Measurements from ENCODE around the gene CINP. TPM values are rescaled to one million over a fixed set of nuclear protein-coding genes. Genes with fewer than 3 reads are reported as not detected.

Gene CINP
- total and polyA plus RNA-seq, 4 donors, result 25.1 to 34.6 (median 30.2) TPM

DNA sequence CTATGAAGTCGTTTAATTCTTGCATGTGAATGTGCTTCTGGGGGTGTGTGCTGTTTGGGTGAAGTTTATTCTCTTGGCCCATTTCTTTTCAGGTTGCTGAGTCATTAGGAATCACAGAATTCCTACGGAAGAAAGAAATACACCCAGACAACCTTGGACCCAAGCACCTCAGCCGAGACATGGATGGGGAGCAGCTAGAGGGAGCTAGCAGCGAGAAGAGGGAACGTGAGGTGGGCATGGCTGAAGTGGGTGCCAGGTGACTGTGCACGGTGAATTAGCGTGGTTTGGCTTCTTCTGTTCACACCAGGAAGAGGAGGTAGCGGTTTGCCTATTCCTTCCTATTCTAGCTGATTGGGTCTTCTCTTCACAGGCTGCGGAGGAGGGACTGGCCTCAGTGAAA lies 24.0 kb downstream of the CINP start:
- Histone ChIP-seq H3K4me1 (ENCODE audit: control insufficient read depth in 4 of 4, insufficient read depth in 4 of 4, low read length in 3 of 4) (no peaks in the 10 kb centered on the region), H3K27me3 (ENCODE audit: control insufficient read depth in 4 of 4, insufficient read depth in 4 of 4, low read length in 3 of 4) (no peaks in the 10 kb centered on the region), H3K36me3 (ENCODE audit: control insufficient read depth in 4 of 4, insufficient read depth in 3 of 4, low read depth in 1 of 4, low read length in 3 of 4) (peaks cover 8 to 35% (median 11%) of the 10 kb centered on the region in 4 donors), H3K9ac (ENCODE audit: low read depth in 1 of 2, low read length in 2 of 2) (no peak overlapping the region), H3K9me3 (ENCODE audit: control insufficient read depth in 4 of 4, low read length in 3 of 4) (no peaks in the 10 kb centered on the region), H3K27ac (ENCODE audit: low read depth in 1 of 2, low read length in 2 of 2) (no peak overlapping the region), H3K4me3 (ENCODE audit: low read depth in 1 of 3, low read length in 3 of 3) (no peak overlapping the region)
- no peak for DNase-seq (ENCODE audit: low spot score)
- 94% methylated on average over 9 of the region's 9 CpGs for WGBS
- no peak for TF ChIP-seq RAD21 (IDR thresholded peaks at IDR 0.05)
- TF ChIP-seq RXRA (IDR thresholded peaks at IDR 0.05), result no peak
- no peak for TF ChIP-seq FOXA1 (IDR thresholded peaks at IDR 0.05)
- TF ChIP-seq, protein P1, sequence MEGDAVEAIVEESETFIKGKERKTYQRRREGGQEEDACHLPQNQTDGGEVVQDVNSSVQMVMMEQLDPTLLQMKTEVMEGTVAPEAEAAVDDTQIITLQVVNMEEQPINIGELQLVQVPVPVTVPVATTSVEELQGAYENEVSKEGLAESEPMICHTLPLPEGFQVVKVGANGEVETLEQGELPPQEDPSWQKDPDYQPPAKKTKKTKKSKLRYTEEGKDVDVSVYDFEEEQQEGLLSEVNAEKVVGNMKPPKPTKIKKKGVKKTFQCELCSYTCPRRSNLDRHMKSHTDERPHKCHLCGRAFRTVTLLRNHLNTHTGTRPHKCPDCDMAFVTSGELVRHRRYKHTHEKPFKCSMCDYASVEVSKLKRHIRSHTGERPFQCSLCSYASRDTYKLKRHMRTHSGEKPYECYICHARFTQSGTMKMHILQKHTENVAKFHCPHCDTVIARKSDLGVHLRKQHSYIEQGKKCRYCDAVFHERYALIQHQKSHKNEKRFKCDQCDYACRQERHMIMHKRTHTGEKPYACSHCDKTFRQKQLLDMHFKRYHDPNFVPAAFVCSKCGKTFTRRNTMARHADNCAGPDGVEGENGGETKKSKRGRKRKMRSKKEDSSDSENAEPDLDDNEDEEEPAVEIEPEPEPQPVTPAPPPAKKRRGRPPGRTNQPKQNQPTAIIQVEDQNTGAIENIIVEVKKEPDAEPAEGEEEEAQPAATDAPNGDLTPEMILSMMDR (IDR thresholded peaks at IDR 0.05; ENCODE audit: low read depth, low read length, missing input control), result no peak
- TF ChIP-seq, protein P2, sequence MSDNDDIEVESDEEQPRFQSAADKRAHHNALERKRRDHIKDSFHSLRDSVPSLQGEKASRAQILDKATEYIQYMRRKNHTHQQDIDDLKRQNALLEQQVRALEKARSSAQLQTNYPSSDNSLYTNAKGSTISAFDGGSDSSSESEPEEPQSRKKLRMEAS (IDR thresholded peaks at IDR 0.05), result no peak
- TF ChIP-seq HNF4A (conservative IDR thresholded peaks at IDR 0.05), result no peak
- TF ChIP-seq YY1 (IDR thresholded peaks at IDR 0.05), result no peak
- no peak for TF ChIP-seq EGR1 (IDR thresholded peaks at IDR 0.05; ENCODE audit: low read depth in 2 of 2)
- TF ChIP-seq, protein P3, sequence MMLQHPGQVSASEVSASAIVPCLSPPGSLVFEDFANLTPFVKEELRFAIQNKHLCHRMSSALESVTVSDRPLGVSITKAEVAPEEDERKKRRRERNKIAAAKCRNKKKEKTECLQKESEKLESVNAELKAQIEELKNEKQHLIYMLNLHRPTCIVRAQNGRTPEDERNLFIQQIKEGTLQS (IDR thresholded peaks at IDR 0.05), result no peak
- TF ChIP-seq SP1 (IDR thresholded peaks at IDR 0.05), result no peak
- no peak for TF ChIP-seq NR2F2 (IDR thresholded peaks at IDR 0.05)
- TF ChIP-seq TAF1 (conservative IDR thresholded peaks at IDR 0.05), result no peak
- TF ChIP-seq GABPA (IDR thresholded peaks at IDR 0.05 in 1 of 2, conservative IDR thresholded peaks at IDR 0.05 in 1 of 2), result no peak
- no peak for TF ChIP-seq JUND (IDR thresholded peaks at IDR 0.05)
- TF ChIP-seq FOXA2 (IDR thresholded peaks at IDR 0.05), result no peak
- TF ChIP-seq HNF4G (IDR thresholded peaks at IDR 0.05), result no peak
- TF ChIP-seq, protein P4, sequence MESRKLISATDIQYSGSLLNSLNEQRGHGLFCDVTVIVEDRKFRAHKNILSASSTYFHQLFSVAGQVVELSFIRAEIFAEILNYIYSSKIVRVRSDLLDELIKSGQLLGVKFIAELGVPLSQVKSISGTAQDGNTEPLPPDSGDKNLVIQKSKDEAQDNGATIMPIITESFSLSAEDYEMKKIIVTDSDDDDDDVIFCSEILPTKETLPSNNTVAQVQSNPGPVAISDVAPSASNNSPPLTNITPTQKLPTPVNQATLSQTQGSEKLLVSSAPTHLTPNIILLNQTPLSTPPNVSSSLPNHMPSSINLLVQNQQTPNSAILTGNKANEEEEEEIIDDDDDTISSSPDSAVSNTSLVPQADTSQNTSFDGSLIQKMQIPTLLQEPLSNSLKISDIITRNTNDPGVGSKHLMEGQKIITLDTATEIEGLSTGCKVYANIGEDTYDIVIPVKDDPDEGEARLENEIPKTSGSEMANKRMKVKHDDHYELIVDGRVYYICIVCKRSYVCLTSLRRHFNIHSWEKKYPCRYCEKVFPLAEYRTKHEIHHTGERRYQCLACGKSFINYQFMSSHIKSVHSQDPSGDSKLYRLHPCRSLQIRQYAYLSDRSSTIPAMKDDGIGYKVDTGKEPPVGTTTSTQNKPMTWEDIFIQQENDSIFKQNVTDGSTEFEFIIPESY (IDR thresholded peaks at IDR 0.05), result no peak
- TF ChIP-seq, protein P5, sequence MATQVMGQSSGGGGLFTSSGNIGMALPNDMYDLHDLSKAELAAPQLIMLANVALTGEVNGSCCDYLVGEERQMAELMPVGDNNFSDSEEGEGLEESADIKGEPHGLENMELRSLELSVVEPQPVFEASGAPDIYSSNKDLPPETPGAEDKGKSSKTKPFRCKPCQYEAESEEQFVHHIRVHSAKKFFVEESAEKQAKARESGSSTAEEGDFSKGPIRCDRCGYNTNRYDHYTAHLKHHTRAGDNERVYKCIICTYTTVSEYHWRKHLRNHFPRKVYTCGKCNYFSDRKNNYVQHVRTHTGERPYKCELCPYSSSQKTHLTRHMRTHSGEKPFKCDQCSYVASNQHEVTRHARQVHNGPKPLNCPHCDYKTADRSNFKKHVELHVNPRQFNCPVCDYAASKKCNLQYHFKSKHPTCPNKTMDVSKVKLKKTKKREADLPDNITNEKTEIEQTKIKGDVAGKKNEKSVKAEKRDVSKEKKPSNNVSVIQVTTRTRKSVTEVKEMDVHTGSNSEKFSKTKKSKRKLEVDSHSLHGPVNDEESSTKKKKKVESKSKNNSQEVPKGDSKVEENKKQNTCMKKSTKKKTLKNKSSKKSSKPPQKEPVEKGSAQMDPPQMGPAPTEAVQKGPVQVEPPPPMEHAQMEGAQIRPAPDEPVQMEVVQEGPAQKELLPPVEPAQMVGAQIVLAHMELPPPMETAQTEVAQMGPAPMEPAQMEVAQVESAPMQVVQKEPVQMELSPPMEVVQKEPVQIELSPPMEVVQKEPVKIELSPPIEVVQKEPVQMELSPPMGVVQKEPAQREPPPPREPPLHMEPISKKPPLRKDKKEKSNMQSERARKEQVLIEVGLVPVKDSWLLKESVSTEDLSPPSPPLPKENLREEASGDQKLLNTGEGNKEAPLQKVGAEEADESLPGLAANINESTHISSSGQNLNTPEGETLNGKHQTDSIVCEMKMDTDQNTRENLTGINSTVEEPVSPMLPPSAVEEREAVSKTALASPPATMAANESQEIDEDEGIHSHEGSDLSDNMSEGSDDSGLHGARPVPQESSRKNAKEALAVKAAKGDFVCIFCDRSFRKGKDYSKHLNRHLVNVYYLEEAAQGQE (IDR thresholded peaks at IDR 0.05), result no peak

Data from liver (tissue), 9 donors.